GM21390 (cell line): ENCODE data around the gene KLK12.

Experiments
- ATAC-seq: cut with Tn5 transposase; IDR thresholded peaks from one replicate; pipeline ENCODE4 v1.9.1; 2021; ENCODE audit not compliant: unreplicated experiment

Gene KLK12, protein sequence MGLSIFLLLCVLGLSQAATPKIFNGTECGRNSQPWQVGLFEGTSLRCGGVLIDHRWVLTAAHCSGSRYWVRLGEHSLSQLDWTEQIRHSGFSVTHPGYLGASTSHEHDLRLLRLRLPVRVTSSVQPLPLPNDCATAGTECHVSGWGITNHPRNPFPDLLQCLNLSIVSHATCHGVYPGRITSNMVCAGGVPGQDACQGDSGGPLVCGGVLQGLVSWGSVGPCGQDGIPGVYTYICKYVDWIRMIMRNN

DNA sequence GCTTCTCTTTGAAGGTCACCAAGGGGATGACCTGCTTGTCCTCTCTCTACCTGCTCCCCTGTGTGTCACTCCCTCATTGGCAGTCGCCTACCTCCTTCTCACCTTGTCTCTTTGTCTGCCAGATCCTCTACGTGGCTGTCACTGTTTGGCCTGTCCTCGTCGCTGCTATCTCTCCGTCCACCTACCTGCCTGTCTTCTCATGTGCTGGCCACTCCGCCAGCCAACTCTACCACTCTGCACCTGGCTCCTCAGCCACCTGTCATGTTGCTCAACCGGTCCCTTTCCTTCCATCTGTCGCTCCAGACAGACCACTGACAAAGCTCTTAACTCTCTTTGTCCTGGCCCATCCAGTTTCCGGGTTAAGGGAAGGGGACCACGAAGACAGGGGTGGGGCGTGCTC, at the start of gene KLK12:
KLK12 (minus strand) TSS at position 299 of the 400 bp plus-strand sequence. CDS start 381 bp downstream, outside the sequence.
- no peak for ATAC-seq

- ATAC-seq = no peak
Observed at GRCh38 chr19:51084505-51084904, 49.7 kb upstream of the KLK12 start.

GRCh38 chr19:51083783-51084182, 49.0 kb upstream of the KLK12 start:
- ATAC-seq = no peak

GRCh38 chr19:51083181-51083580, 48.4 kb upstream of the KLK12 start:
- ATAC-seq = no peak

DNA sequence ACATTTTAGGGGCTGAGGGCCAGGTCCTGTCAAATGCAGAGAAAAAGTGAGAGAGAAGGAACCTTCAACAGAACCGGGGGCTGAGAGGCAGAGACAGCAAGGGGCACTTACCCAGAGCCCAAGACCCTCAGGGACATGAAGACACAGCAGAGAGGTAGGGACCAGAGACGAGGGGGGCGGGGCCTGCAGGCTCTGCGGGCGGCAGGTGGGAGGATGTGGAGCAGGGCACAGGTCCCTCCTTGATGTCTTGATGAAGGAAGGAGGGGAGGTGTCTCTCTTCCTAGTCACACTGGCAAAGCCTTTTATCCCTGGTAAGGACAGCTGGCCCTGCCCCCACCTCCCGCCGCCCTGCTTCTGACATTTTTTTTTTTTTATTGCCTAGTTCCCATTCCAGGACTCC, 47.8 kb upstream of the KLK12 start, which contains the start of gene KLK14:
KLK14 (minus strand) TSS at position 277 of the 400 bp plus-strand sequence; CDS start at position 4, 273 bp downstream.
- no peak for ATAC-seq

GRCh38 chr19:51081476-51081875, 46.7 kb upstream of the KLK12 start:
- no peak for ATAC-seq

DNA sequence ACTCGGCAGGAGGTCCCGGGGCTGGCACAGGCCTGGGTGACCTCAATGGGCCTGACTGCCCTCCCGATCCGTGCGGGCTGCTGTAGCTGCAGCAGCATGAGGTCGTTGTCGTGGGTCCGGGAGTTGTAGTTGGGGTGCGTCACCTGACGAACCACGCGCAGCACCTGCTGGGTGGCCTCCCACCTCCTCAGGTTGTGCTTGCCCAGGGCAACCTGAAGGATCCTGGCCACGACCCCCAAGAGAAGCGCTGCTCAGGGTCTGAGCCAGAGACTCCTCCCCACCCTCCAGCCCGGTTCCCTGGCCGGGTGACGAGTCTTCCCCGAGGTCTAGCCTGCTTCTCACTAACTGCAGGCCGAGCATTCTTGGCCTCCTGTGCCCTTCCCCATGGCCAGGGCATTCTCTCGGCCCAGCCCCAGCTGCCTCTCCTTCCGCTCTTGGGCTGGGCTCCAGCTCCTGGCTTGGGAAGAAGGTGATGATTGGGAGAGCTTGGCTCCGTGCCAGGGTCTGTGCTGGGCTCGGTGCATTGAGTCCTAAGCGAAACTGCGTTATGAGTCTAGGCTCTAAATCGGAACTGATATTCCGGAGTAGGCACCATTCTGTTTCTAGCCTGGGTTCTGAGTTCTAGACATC, 44.8 kb upstream of the KLK12 start:
- no peak for ATAC-seq

GRCh38 chr19:51078731-51079130, 43.9 kb upstream of the KLK12 start:
- no peak for ATAC-seq

DNA sequence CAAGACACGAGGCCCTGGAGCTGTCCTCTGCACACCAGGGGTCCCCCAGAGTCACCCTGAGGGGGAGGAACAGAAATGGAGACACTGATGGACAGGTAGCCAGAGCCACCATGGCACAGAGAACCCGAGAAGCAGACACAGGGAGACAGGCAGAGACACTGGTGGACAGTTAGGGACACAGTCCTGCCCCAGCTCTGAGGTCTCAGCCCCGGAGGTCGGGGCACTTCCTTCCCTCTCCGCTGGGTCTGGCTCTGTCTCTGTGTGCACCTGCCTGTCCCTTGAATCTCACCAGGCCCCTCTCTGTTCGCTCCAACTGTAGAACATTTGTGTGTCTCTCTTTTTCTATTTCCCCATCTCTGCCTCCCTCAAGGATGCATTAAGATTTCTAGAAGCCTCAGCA, 43.3 kb upstream of the KLK12 start:
- ATAC-seq = no peak

GRCh38 chr19:51076631-51077213, 41.9 kb upstream of the KLK12 start:
- no peak for ATAC-seq

DNA sequence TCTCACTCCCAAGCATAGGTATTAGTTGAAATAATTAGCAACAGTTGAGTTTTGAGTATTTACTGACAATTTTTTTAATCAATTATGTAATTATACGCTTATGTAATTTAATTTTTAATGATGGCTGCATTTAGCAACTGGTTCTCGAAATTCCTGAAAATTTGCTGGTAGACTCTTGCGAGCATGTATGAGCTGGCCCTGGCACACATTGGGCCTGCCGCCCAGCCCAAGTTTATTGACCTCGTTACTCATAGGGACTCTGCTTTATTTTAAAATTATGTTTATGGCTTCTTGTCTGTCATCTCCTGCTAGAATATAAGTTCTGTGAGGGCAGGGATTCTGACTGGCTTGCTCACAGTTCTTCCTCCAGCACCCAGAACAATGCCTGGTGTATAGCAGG, 41.2 kb upstream of the KLK12 start:
- ATAC-seq = no peak

GRCh38 chr19:51071095-51071405, 36.2 kb upstream of the KLK12 start:
- no peak for ATAC-seq

GRCh38 chr19:51070334-51071094, 35.7 kb upstream of the KLK12 start:
- no peak for ATAC-seq

GRCh38 chr19:51066393-51067186, 31.8 kb upstream of the KLK12 start:
- no peak for ATAC-seq

DNA sequence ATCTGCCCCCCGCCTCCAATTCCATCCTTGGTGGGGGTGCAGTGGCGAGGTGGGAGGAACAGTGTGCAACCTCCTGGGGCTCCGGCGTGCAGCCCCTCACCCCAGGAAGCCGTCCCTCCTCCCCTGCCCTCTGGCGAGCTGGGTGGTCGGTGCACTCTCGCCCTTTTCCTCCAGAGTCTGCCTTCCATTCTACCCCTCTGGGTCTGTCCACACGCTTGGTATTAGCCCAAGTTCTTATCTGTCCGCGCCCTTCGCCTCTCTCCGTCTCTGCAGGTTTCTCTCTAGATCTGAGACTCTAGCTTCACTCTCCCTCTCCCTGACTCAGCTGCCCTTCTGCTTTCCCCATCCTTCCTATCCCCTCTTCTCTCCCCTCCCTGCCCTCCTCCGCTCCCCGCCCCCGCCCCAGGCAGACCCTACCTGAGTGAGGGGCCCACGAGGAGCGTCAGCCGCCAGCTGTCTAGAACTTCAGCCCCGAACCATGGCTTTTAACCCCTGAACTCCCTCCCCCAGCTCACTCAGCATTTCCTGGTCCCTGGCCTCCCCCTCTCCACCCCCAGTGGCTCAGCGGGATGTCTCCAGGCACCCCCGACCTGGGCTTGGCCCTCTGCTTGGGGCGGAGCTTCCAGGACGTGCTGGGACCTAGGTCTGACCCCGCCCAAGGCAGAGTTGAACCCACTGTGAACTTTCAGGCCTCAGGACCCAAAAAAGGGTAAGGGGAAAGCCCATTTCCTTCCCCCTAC, 30.6 kb upstream of the KLK12 start:
- ATAC-seq = no peak

DNA sequence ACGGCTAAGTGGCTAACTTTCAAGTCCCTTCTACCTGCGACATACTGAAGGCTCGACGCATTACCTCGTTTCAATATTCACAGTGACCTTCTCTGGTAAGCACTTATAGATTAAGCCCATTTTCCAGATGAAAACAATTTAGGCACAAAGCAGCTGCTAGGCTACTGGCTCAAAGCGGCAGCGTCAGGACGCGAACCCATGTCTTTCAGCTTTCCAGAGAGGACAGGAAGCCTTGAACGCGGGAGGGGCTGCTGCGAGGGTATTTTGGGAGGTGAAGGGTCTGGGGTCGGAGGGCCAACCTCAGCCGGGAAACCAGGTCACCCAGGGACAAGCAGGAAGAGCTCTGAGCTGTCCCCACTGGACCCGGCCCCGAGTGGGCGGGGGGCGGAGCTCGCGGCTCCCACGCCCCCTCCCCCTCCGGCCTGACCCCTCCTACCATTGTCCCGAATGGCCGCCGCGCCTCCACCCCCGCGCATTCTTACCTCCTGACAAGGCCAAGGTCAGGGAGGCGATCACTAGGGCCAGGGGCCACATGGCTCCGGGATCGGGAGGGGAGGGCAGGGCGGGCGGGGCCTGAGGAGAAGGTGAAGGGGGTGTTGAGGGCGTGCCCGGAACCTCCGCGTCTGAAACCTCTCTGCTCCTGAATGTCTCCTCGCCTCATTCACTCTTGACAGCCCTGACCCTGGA, 29.9 kb upstream of the KLK12 start, which contains the start of gene KLK13:
KLK13 (minus strand) TSS at position 559 of the 687 bp plus-strand sequence; CDS start at position 534, 25 bp downstream.
- ATAC-seq = no peak

DNA sequence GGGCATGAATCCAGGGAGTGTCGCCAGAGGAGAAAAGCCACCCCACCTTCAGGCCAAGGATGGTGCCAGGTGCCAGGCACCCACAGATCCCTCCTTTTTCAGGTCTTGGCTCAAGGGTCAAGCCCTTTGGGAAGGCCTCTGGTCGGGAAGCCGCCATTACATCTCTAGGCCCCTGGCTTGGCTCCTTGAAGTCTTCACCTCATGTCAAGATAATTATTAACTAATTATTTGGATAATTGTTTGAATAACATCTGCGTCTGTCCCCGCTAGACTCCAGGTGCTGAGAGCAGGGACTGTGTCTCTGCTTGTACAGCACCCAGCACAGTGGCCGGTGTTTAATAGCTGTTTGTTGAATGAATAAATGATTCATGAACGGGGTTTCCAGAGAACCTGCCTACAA, 28.9 kb upstream of the KLK12 start:
- no peak for ATAC-seq

DNA sequence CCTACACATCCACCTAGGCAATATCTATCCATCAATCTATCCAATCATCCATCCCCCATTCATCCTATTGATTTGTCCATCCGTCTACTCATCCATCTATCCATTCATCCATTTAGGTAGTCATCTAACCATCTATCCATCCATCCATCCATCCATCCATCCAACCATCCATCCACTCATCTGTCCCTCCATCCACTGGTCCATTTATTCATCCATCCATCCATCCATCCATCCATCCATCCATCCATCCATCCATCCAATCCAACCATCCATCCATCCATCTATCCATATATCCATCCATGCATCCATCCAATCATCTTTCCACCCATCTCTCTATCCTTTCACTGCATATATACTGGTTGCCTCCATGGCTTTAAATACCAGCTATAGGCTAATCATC, 26.2 kb upstream of the KLK12 start:
- ATAC-seq = no peak

DNA sequence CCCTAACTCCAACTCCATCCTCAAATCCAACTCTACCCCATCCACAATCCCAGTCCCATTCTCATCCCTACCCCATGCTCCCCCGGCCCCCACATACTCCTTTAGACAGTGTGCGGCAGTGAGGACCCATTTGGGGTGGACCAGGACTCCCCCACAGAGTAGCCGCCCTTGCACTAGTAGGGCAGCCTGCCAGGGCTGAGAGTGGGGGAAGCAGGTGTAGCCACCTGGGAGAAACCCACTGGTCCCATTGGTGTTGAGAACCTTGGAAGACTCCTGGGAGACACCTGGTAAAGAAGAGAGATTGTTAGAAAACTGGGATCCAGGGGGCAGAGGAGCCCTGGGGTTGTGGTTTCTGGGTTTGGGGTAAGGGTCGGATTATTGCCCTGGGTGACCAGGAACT, 25.5 kb upstream of the KLK12 start:
- no peak for ATAC-seq

DNA sequence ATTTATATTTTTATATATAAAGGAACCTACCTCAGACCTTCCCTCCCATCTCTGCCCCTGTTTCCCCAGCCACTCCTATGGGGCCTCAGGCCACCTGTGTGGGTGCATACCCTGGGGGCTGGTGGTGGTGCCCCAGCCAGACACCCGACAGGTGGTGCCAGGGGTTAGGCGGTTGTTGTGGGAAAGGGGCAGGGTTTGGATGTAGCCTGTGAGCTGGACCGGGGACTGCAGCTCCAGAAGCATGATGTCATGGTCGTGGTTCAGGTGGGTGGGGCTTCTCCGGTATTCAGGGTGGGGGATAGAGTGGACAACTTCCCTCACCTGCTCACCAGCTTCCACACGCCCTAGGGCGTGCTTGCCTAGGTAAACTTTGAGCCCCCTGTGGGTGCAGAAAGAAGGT, 24.9 kb upstream of the KLK12 start:
- no peak for ATAC-seq
